Measurements from ENCODE around the gene ANKS1B.
"Not testable (repeated sequence)": the region's sequence is repeated elsewhere in the genome, so short reads cannot be mapped to it uniquely, and the experiment has no call there.

Gene ANKS1B

GRCh38 chr12:99609455-99610181 lies 375.1 kb downstream of the ANKS1B start:
- DNase-seq (ENCODE audit: extremely low read depth in 1 of 2, low read depth in 1 of 2), result no peak

- DNase-seq (ENCODE audit: extremely low read depth in 1 of 2, low read depth in 1 of 2), result no peak
Measured at GRCh38 chr12:99600388-99600787, 384.3 kb downstream of the ANKS1B start.

- no peak for DNase-seq (ENCODE audit: extremely low read depth in 1 of 2, low read depth in 1 of 2)
Measured at GRCh38 chr12:99598785-99599184, 386.0 kb downstream of the ANKS1B start.

- DNase-seq (ENCODE audit: extremely low read depth in 1 of 2, low read depth in 1 of 2), result no peak
Measured at GRCh38 chr12:99596762-99597161, 388.0 kb downstream of the ANKS1B start.

- not testable (repeated sequence) for DNase-seq (ENCODE audit: extremely low read depth in 1 of 2, low read depth in 1 of 2)
Measured at GRCh38 chr12:99577125-99577524, 407.6 kb downstream of the ANKS1B start.

GRCh38 chr12:99573980-99574379 lies 410.8 kb downstream of the ANKS1B start:
- DNase-seq (ENCODE audit: extremely low read depth in 1 of 2, low read depth in 1 of 2), result no peak

GRCh38 chr12:99567072-99567471 lies 417.7 kb downstream of the ANKS1B start:
- DNase-seq (ENCODE audit: extremely low read depth in 1 of 2, low read depth in 1 of 2), result no peak

- no peak for DNase-seq (ENCODE audit: extremely low read depth in 1 of 2, low read depth in 1 of 2)
Measured at GRCh38 chr12:99558109-99558508, 426.6 kb downstream of the ANKS1B start.

GRCh38 chr12:99553461-99553860 lies 431.3 kb downstream of the ANKS1B start:
- DNase-seq (ENCODE audit: extremely low read depth in 1 of 2, low read depth in 1 of 2), result no peak

- no peak for DNase-seq (ENCODE audit: extremely low read depth in 1 of 2, low read depth in 1 of 2)
Measured at GRCh38 chr12:99552022-99552421, 432.7 kb downstream of the ANKS1B start.

GRCh38 chr12:99549651-99550050 lies 435.1 kb downstream of the ANKS1B start:
- no peak for DNase-seq (ENCODE audit: extremely low read depth in 1 of 2, low read depth in 1 of 2)

- DNase-seq (ENCODE audit: extremely low read depth in 1 of 2, low read depth in 1 of 2), result no peak
Measured at GRCh38 chr12:99549196-99549595, 435.5 kb downstream of the ANKS1B start.

- no peak for DNase-seq (ENCODE audit: extremely low read depth in 1 of 2, low read depth in 1 of 2)
Measured at GRCh38 chr12:99544457-99544856, 440.3 kb downstream of the ANKS1B start.

GRCh38 chr12:99529966-99530365 lies 454.8 kb downstream of the ANKS1B start:
- no peak for DNase-seq (ENCODE audit: extremely low read depth in 1 of 2, low read depth in 1 of 2)

GRCh38 chr12:99528478-99528877 lies 456.3 kb downstream of the ANKS1B start:
- DNase-seq (ENCODE audit: extremely low read depth in 1 of 2, low read depth in 1 of 2), result no peak

- no peak for DNase-seq (ENCODE audit: extremely low read depth in 1 of 2, low read depth in 1 of 2)
Measured at GRCh38 chr12:99523853-99524252, 460.9 kb downstream of the ANKS1B start.

GRCh38 chr12:99522456-99522855 lies 462.3 kb downstream of the ANKS1B start:
- DNase-seq (ENCODE audit: extremely low read depth in 1 of 2, low read depth in 1 of 2), result no peak

- no peak for DNase-seq (ENCODE audit: extremely low read depth in 1 of 2, low read depth in 1 of 2)
Measured at GRCh38 chr12:99521664-99522063, 463.1 kb downstream of the ANKS1B start.

- no peak for DNase-seq (ENCODE audit: extremely low read depth in 1 of 2, low read depth in 1 of 2)
Measured at GRCh38 chr12:99513066-99513465, 471.7 kb downstream of the ANKS1B start.

GRCh38 chr12:99505805-99506204 lies 478.9 kb downstream of the ANKS1B start:
- DNase-seq (ENCODE audit: extremely low read depth in 1 of 2, low read depth in 1 of 2), result no peak

- DNase-seq (ENCODE audit: extremely low read depth in 1 of 2, low read depth in 1 of 2), result no peak
Measured at GRCh38 chr12:99498756-99499155, 486.0 kb downstream of the ANKS1B start.

GRCh38 chr12:99495799-99496198 lies 488.9 kb downstream of the ANKS1B start:
- no peak for DNase-seq (ENCODE audit: extremely low read depth in 1 of 2, low read depth in 1 of 2)

GRCh38 chr12:99493197-99493596 lies 491.5 kb downstream of the ANKS1B start:
- DNase-seq (ENCODE audit: extremely low read depth in 1 of 2, low read depth in 1 of 2), result no peak
